Occipital lobe (tissue), 2 donors: Measurements from ENCODE around the gene CCL24. TPM values are rescaled to one million over a fixed set of nuclear protein-coding genes. Genes with fewer than 3 reads are reported as not detected.
"Not testable (repeated sequence)": the region's sequence is repeated elsewhere in the genome, so short reads cannot be mapped to it uniquely, and the experiment has no call there.

Experiments
- DNase-seq: peaks from one replicate; lab custom pipeline; 2025; lab: John Stamatoyannopoulos, UW
- total RNA-seq: library from RNA; depleted of rRNA; stranded (reverse); fragments of >200 nt; gene quantifications from one replicate; pipeline ENCODE4 v1.2.3, GENCODE V29; 2014

CCL24 gene
- total RNA-seq, 1 donor from 2014 or later, result not detected

DNA sequence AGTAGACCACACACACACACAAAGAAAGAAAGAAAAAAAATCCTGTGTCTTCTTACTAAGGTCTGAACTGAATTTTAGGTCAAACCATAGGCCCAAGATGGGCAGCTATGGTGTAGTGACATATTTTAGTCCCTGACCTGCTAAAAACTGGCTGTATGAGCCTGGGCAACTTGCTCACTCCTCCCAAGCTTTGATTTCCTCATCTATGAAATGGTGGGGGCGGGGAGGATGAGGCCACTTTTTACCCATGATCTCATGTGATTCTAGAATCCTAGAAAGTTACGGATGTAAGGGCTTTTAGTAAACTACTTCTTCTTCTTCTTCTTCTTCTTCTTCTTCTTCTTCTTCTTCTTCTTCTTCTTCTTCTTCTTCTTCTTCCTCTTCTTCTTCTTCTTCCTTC, 6.1 kb upstream of the CCL24 start:
- no peak for DNase-seq

DNA sequence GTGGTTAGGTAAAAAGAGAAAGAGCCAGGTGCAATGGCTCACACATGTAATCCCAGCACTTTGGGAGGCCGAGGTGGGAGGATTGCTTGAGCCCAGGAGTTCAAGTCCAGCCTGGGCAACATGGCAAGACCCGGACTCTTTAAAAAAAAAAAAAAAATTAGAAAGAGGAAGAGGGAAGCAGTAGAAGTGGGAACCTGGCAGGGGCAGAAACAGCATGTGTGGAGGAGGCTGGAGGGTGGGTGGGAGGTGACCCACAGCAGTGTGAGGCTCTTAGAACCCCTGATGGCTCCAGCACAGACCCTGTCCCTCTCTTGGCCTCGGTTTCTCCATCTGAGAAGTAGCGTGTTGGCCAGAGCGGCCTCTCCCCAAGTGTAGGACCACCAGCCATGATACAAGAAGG, 4.9 kb upstream of the CCL24 start:
- no peak for DNase-seq

DNA sequence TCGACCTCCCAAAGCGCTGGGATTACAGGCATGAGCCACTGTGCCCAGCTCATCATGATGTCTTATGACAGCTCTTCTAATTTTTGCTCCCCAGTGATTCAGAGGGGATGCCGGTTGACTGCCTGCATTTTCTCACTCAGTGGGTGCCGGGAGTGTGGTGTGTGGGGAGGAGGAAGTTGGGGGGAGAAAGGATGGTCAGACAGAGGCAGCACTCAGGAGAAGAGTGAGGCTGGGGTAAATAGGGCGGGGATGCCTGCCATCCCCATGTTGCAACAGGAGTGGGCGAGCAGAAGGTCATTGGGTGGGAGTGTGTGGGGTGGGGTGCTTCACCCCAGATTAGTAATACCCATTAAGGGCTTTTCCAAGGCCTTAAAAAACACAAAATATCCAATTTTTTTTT, 3.5 kb upstream of the CCL24 start:
- no peak for DNase-seq

GRCh38 chr7:75815418-75816064, 1.9 kb upstream of the CCL24 start:
- no peak for DNase-seq

GRCh38 chr7:75814407-75814947, 871 bp upstream of the CCL24 start:
- DNase-seq, result no peak

DNA sequence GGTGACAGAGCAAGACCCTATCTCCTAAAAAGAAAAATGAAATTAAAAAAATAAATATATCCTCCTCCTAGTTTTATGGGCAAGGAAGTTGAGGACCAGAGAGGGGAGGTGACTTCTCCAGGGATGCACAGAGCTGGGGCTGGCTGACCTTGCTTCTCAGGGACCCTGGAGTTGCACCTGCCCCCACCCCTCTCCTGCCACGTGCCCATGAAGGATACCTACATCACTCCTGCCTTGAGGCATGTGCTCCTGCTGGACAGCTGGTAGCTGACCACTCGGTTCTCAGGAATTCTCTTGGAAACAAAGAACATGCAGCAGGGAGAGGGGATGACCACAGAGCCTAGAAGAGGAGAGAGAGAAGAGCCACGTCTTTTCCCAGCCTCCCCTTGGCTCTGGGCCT, 522 bp downstream of the CCL24 start:
- no peak for DNase-seq

- no peak for DNase-seq
Measured at GRCh38 chr7:75811894-75812678, 1.5 kb downstream of the CCL24 start.

- DNase-seq, result no peak
Measured at GRCh38 chr7:75809396-75809795, 4.2 kb downstream of the CCL24 start.

- DNase-seq, result no peak
Measured at GRCh38 chr7:75808106-75808505, 5.5 kb downstream of the CCL24 start.

GRCh38 chr7:75807452-75807851, 6.2 kb downstream of the CCL24 start:
- no peak for DNase-seq

- DNase-seq, result no peak
Measured at GRCh38 chr7:75806560-75807307, 6.9 kb downstream of the CCL24 start.

- no peak for DNase-seq
Measured at GRCh38 chr7:75804705-75805104, 8.9 kb downstream of the CCL24 start.

DNA sequence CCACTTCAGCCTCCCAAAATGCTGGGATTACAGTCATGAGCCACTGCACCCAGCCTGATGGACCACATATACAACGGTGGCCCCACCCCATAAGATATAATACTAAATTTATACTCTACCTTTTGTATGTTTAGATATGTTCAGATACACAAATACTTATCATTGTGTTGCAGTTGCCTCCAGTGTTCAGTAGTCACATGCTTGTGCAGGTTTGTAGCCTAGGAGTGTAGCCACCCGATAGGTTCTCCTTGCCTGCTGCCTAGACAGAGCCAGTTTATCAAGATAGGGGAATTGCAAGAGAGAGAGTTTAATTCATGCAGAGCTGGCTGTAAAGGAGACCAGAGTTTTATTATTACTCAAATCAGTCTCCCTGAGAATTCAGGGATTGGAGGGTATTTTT, 9.6 kb downstream of the CCL24 start:
- DNase-seq, result no peak

GRCh38 chr7:75802552-75802821, 11.1 kb downstream of the CCL24 start:
- no peak for DNase-seq

GRCh38 chr7:75798770-75799169, 14.8 kb downstream of the CCL24 start:
- DNase-seq, result no peak

DNA sequence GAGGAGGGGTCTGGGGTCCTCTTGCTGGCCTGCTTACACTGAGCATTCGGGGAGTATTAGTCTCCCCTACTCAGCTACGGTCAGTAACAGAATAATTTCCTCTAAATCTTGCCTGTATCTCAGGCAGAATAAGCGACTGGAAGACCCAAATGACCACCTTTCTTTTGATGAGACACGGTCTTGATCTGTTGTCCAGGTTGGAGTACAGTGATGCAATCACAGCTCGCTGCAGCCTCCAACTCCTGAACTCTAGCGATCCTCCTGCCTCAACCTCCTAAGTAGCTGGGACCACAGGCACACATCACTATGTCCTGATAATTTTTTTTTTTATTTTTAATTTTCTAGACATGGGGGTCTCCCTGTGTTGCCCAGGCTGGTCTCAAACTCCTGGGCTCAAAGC, 17.2 kb downstream of the CCL24 start:
- no peak for DNase-seq

DNA sequence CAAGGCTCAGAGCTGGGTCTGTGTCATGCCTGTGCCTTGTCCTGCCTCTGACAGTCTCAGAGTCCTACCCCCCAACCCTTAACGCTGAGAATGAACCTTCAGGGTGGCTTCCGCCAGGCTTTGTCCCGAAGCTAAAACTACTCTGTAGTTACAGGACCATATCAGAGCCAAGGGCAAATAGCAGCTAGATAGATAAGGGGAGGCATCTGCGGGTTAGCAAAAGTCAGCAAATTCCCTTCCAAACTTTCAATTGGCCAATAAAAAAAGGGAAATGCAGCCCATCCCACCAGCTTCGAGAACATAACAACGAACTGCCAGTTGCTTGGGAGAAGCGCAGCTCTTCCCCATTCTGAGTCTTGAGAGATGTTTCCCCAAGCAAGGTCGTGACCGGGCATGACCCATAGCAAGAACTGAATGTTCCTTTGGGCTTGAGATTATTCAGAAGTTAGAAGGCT, 17.7 kb downstream of the CCL24 start:
- DNase-seq, result no peak

DNA sequence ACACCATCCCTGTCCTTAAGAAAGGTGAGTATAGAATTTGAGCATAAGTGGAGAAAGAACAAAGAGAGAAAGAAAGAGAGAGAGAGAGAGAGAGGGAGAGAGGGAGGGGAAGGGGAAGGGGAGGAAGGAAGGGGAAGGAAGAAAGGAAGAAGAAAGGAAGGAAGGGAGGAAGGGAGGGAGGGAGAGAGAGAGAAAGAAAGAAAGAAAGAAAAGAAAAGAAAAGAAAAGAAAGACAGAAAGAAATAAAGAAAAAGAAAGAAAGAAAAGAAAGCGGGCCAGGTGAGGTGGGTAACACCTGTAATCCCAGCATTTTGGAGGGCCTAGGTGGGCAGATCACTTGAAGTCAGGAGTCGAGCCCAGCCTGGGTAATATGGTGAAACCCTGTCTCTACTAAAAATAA, 19.9 kb downstream of the CCL24 start:
- DNase-seq, result no peak

DNA sequence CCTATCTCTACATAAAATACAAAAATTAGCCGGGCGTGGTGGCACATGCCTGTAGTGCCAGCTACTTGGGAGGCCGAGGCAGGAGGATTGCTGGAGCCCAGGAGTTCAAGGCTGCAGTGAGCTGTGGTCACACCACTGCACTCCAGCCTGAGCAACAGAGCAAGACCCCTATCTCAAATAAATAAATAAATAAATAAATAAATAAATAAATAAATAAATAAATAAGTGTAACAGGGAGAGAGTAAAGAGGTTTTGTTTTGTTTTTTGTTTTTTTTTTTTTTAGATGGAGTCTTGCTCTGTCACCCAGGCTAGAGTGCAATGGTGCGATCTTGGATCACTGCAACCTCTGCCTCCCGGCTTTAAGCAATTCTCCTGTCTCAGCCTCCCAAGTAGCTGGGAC, 21.0 kb downstream of the CCL24 start:
- not testable (repeated sequence) for DNase-seq

DNA sequence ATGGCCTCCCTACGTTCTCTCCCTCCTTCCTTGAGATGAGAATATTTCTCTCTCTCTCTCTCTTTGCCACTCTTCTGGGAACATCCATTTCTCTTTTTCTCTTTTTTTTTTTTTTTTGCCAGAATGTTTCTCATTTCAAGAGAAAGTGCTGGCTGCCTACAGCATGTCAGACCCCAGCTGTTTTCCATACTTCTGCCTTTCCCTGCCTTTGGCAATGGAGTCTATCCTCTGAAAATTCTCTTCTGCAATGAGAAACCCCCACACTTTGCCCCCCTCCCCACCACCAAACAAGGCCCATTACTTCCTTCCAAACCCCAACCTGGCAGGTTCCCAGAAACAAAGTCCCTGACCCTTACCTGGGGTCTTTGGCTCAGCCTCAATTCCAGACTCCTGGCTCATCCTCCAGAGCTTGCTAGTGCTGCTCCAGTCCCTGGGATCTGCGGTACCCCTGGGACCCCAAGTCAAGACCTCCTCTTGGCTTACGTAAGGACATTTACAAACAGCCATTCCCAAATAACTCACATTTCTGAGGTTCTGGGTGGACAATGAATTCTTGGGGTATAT, 24.2 kb downstream of the CCL24 start:
- no peak for DNase-seq

DNA sequence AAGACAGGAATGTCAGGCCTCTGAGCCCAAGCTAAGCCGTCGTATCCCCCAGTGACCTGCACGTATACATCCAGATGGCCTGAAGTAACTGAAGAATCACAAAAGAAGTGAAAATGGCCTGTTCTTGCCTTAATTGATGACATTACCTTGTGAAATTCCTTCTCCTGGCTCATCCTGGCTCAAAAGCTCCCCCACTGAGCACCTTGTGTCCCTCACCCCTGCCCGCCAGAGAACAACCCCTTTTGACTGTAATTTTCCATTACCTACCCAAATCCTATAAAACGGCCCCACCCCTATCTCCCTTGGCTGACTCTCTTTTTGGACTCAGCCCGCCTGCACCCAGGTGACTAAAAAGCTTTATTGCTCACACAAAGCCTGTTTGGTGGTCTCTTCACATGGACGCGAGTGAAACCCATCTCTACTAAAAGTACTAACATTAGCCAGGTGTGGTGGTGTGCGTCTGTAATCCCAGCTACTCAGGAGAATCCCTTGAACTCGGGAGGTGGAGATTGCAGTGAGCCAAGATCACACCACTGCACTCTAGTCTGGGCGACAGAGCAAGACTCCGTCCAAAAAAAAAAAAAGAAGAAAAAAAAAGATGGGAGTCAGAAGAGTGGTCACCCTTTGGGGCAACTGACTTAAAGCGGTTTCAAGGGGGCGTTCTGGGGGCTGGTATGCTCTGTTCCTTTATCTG, 25.3 kb downstream of the CCL24 start:
- DNase-seq, result not testable (repeated sequence)
